GM20431 (cell line): ENCODE results near the gene CTSE.
"Not testable (repeated sequence)": the region's sequence is repeated elsewhere in the genome, so short reads cannot be mapped to it uniquely, and the experiment has no call there.

ENCODE experiments used
- in situ Hi-C: fragments of 300-500 bp; cut with MseI, MboI; formaldehyde crosslinking; loops from one replicate; pipeline ENCODE4 v1.15.0; 2020; ENCODE audit warnings: low sequenced_read_pairs; ENCODE audit not compliant: unreplicated experiment

CTSE gene

GRCh38 chr1:205998457-205999241 lies 25.0 kb downstream of the CTSE start:
- in situ Hi-C loops, result no loop called here

DNA sequence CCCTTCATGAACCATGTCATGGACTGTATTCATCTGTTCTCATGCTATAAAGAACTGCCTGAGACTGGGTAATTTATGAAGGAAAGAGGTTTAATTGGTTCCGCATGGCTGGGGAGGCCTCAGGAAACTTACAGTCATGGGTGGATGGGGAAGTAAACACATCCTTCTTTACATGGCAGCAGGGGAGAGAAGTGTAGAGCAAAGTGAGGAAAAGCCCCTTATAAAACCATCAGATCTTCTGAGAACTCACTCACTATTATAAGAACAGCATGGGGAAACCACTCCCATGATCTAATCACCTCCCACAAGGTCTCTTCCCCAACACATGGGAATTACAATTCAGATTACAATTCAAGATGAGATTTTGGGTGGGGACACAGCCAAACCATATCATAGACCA lies 27.1 kb downstream of the CTSE start:
- in situ Hi-C loops, result not testable (repeated sequence)

- in situ Hi-C loops, result no loop called here
Observed at GRCh38 chr1:205994346-205994745, 29.3 kb downstream of the CTSE start.

- in situ Hi-C loops, result no loop called here
Observed at GRCh38 chr1:205993068-205993467, 30.6 kb downstream of the CTSE start.

DNA sequence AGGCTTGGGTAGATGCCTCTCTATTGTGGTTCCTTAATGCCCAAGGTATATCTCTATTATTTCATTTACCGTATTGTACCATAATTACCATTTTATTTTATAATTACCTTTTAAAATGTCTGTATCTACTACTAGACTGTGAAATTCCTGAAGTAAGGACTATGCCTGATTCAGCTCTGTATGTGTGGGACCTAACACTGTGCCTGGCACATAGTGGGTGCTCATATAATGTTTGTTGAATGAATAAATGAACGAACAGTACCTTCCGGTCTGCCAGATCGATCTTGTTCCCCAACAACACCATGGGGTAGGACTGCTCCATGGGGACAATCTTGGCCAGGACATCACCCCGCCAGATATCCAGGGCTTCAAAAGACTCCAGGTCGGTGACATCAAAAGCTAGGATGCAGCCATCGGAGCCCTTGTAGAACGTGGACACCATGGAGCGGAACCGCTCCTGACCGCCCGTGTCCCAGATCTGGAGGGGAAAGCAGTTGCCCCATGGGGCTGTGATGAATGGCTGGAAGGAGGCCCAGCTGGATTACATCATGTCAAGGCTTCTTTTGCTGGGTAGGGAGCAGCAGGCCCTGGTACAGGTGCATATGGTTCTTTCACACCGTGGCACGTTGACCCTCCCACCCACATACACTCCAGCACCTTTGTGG lies 31.3 kb downstream of the CTSE start:
- in situ Hi-C loops, result no loop called here

DNA sequence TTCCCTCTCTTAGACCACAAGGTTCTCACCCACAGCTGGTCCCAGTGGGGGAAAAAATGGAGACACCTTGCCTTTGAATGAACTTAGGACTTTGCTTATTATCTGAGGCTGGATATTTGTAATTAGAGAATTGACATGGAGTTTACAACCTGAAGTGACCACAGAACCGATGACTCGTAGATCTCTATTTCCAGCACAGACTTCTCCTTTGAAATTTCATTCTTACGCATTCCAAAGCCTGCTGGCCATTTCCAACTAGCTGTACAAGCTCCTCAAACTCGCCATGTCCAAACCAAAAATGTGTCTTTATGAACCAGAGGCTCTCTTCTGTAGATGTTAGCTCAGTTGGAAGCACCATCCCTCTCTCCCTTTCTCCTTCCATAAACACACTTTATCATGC lies 32.5 kb downstream of the CTSE start:
- in situ Hi-C loops, result no loop called here

DNA sequence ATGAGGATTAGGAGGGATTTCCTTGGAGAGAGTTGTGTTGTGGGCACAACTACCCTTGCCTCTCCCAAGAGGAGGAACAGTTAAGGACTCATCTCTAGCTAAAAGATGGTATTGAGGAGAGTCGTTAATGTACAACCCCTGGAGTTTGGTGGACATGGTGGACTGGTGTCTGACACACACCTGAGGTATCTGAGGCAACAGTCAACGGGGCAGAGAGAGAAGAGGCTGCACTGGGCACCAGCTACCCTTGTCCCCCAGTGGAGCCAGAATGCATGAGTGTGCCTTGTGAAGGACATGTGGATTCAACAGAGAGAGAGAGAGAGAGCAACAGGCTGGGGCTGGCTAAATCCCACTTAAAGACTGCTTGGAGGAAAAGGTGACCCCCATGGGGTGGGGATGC lies 33.5 kb downstream of the CTSE start:
- in situ Hi-C loops, result no loop called here

GRCh38 chr1:205989786-205990185 lies 33.9 kb downstream of the CTSE start:
- in situ Hi-C loops, result loop anchor here (10.0 kb wide), 1 partner anchor 115 kb away; no protein-coding TSS in a partner anchor

DNA sequence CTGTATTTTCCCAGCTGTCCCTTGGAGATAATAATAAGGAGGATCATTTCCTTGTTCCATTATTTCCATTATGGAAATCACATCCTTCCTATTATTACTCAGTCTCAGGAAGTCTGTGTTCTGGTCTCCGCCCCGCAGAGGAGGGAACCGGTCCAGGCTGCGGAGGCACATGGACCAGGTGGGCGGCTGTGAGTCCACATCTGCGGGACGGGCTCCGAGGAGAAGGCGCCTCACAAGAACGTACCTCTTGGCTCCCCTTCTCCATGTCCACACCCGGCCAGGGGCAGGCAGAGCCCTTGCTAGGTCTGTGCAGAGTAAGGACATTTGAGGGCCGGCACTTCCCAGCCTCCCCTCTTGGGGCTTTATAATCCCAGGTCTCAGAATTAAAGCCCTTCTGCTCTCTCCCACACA lies 35.1 kb downstream of the CTSE start:
- in situ Hi-C loops, result loop anchor here (10.0 kb wide), 1 partner anchor 116 kb away; no protein-coding TSS in a partner anchor

DNA sequence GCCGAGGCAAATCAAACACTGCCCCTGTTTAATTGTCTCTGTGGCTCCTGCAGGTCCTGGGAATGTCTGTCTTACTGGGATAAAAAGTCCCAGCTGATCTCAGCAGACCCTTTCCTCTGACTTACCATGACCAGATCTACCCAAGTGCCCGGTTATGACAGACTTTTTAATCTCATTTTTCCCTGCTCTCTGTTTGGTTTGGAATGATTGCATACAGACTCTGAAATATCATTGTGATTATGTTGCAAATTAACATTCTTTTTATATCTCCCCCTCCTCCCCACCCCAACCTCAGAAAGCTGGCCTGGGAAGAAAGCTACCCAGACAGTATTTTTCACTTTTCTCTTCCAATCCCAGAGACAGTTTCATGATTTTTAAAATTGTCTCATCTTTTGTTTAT lies 36.8 kb downstream of the CTSE start:
- in situ Hi-C loops, result loop anchor here (10.0 kb wide), 1 partner anchor 118 kb away; no protein-coding TSS in a partner anchor

DNA sequence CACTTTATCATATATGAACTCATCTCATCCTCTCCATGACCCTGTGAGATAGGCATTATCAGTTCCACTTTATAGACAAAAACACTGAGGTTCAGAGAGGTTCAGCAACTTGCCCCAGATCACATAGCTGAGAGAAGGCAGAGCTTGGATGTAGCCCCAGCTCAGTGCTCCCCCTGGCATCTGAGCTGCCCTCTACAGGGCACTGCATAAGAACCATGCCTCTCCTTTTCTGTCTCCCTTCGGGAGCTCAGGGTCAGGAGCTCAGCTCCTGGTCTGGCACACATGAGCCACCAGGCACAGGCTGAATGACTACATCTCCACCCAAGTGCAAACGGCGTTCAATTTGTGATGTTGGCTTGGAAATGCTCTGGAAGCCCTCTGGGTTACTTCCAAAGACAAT lies 37.4 kb downstream of the CTSE start:
- in situ Hi-C loops, result loop anchor here (10.0 kb wide), 1 partner anchor 119 kb away; no protein-coding TSS in a partner anchor

- in situ Hi-C loops, result loop anchor here (10.0 kb wide), 1 partner anchor 119 kb away; no protein-coding TSS in a partner anchor
Observed at GRCh38 chr1:205985330-205986005, 38.2 kb downstream of the CTSE start.

DNA sequence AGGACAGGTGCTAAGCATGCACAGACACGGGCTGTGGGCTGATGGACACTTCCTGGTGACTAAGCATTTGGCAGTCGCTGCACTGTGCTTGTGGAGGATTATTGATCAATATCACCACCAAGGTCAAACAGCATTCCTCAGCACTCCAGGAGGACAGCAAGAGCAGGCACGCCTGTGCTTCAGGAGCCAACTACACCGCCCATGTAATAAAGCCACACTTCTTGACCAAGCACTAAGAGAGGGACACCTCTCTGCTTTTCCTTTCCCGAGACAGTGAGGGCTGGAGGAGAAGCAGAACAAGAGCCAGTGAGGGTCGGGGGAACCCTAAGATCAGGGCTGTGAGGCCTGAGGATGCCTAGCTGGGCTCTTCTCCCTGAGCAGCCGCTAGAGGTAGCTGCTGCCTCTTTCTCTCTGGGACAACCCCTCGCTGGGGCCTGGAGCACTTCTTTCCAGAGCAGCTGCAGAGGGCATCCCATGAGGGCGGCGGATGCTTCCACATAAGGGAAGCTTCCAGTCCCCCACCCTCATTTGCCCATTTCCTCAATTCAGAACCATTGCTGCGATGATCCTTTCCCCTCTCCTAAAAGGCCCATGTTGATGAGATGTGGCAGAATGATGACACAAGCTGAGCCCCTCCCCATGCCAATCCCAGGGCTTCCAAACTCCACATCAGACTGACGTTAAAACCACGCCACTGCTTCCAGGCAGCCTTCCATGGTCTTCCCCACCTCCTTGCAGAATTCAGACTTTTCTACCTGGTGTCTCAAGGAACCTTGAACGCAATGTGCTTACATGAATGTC lies 39.6 kb downstream of the CTSE start:
- in situ Hi-C loops, result loop anchor here (10.0 kb wide), 1 partner anchor 121 kb away; no protein-coding TSS in a partner anchor

DNA sequence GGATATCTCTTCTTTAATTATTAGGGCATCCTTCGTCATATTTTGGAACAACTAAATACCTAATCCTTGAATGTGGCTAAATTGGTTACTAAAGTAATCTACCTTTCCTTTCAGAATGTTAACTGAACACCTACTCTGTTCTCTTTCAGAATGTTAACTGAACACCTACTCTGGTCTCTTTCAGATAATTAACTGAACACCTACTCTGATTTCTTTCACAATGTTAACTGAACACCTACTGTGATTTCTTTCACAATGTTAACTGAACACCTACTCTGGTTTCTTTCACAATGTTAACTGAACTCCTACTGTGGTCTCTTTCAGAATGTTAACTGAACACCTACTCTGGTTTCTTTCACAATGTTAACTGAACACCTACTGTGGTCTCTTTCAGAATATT lies 42.4 kb downstream of the CTSE start:
- in situ Hi-C loops, result loop anchor here (10.0 kb wide), 1 partner anchor 124 kb away; no protein-coding TSS in a partner anchor

DNA sequence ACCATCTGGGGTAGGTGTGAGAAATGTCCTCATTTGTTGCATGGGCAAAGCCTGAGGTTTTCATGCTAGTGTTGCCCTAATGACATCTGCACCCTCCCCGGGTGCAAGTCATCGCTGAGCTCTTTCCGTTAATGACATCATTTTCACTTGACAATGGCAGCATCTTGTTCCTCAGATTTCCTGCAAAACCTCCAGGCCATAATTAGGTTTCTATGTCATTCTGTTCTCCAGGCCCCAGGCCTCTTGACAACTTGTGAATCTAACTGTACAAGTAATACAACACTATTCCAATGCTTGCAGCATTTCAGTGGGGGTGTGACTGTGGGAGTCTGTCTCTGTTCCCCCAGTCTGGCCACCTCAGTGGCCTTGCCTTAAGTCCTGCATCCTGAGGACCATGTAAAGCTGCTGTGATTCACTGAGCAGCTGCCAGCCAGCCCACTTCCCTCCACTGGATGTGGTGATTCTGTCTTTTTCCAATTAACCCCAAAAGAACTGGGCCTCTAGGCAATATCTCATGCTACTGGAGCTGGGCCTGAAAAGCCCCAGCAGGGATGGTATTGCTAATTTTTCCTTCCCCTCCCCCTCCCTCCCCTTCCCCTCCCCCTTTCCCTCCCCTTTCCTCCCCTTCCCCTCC lies 43.3 kb downstream of the CTSE start:
- in situ Hi-C loops, result loop anchor here (10.0 kb wide), 1 partner anchor 124 kb away; no protein-coding TSS in a partner anchor

DNA sequence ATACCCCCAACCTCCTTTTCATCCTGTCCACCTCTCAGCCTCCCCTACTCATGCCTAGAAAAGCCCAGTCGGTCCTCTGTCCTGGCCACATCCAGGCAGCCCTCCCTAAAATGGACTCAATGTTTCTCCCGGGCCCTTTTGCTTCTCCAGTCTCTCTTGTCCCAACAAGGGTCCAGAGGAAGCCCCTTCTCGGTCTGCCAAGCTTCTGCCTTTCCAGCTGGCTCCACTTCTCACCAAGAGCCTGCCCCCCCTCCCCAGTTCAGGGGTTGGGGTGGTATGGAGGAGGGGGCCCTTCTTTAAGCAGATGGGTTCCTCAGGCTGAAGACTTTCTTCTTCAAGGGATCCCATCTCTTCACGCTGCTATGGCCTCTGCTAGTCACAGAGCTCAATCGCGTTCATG lies 44.4 kb downstream of the CTSE start:
- in situ Hi-C loops, result no loop called here

- in situ Hi-C loops, result no loop called here
Observed at GRCh38 chr1:205978676-205979075, 45.0 kb downstream of the CTSE start.

GRCh38 chr1:205977402-205978014 lies 46.2 kb downstream of the CTSE start:
- in situ Hi-C loops, result no loop called here
